Kidney epithelial cell (primary cell): ENCODE results near the gene SLC38A9. TPM values are rescaled to one million over a fixed set of nuclear protein-coding genes. Genes with fewer than 3 reads are reported as not detected.
"Not testable (repeated sequence)": the region's sequence is repeated elsewhere in the genome, so short reads cannot be mapped to it uniquely, and the experiment has no call there.

Experiments used
- DNase-seq: peaks from one replicate; pipeline ENCODE4 v3.0.0-alpha.2; 2010; ENCODE audit warnings: low read depth
- H3K27me3 ChIP-seq: 2 replicates; pipeline ENCODE4 v1.6.0; 2011; ENCODE audit warnings: low read length; ENCODE audit not compliant: control insufficient read depth, insufficient read depth
- H3K36me3 ChIP-seq: 2 replicates; pipeline ENCODE4 v1.5.1; 2011; ENCODE audit warnings: low read length; ENCODE audit not compliant: control insufficient read depth, insufficient read depth
- H3K4me3 ChIP-seq: 2 replicates; pipeline ENCODE4 v1.5.1; 2011; ENCODE audit warnings: low read depth, mild to moderate bottlenecking, control low read depth, low read length
- CTCF ChIP-seq: IDR thresholded peaks from 2 replicates; pipeline ENCODE4 v1.5.1; 2011; ENCODE audit warnings: mild to moderate bottlenecking, moderate library complexity, low read length, control low read depth, inconsistent platforms; ENCODE audit not compliant: insufficient read depth, poor library complexity, severe bottlenecking
- total RNA-seq: library from RNA; depleted of rRNA; stranded (reverse); fragments of >200 nt; gene quantifications from 2 replicates; pipeline ENCODE4 v1.2.3, GENCODE V29; 2015

SLC38A9 gene
- total RNA-seq, 1 donor from 2014 or later, result 21.5 TPM

- DNase-seq, result no peak
- H3K27me3 ChIP-seq, result no peaks in the 10 kb centered on the region
- H3K4me3 ChIP-seq, result no peak overlapping the region
- no peak for TF ChIP-seq CTCF
- H3K36me3 ChIP-seq, result no peaks in the 10 kb centered on the region
Measured at GRCh38 chr5:55613112-55613868, 98.8 kb downstream of the SLC38A9 start.

GRCh38 chr5:55610542-55610941 is 101.6 kb downstream of the SLC38A9 start:
- no peak for TF ChIP-seq CTCF
- no peaks in the 10 kb centered on the region for H3K27me3 ChIP-seq
- no peak overlapping the region for H3K4me3 ChIP-seq
- no peaks in the 10 kb centered on the region for H3K36me3 ChIP-seq
- no peak for DNase-seq

GRCh38 chr5:55609413-55609812 is 102.7 kb downstream of the SLC38A9 start:
- H3K36me3 ChIP-seq, result no peaks in the 10 kb centered on the region
- no peak for DNase-seq
- H3K4me3 ChIP-seq, result no peak overlapping the region
- no peaks in the 10 kb centered on the region for H3K27me3 ChIP-seq
- no peak for TF ChIP-seq CTCF

GRCh38 chr5:55608595-55609349 is 103.4 kb downstream of the SLC38A9 start:
- Histone ChIP-seq H3K27me3 (no peaks in the 10 kb centered on the region), H3K36me3 (no peaks in the 10 kb centered on the region), H3K4me3 (no peak overlapping the region)
- TF ChIP-seq CTCF, result no peak
- no peak for DNase-seq

GRCh38 chr5:55607309-55607708 is 104.8 kb downstream of the SLC38A9 start:
- not testable (repeated sequence) for H3K4me3 ChIP-seq, DNase-seq, H3K27me3 ChIP-seq, H3K36me3 ChIP-seq

- no peaks in the 10 kb centered on the region for H3K27me3 ChIP-seq
- no peak for TF ChIP-seq CTCF
- no peak overlapping the region for H3K4me3 ChIP-seq
- DNase-seq, result no peak
- no peaks in the 10 kb centered on the region for H3K36me3 ChIP-seq
Measured at GRCh38 chr5:55604611-55605067, 107.5 kb downstream of the SLC38A9 start.
